PFSK-1 (cell line): ENCODE data around the gene SPG7.
A peak's percentile ranks its signal among the peaks of the same experiment; 100 is the strongest.

Experiments
- FOXP2 ChIP-seq: optimal IDR thresholded peaks from 2 replicates; pipeline ENCODE3; 2011; ENCODE audit warnings: borderline replicate concordance, control low read depth, inconsistent platforms; ENCODE audit not compliant: insufficient read depth; ENCODE audit errors: extremely low read length, extremely low read depth
- POLR2AphosphoS5 ChIP-seq: IDR thresholded peaks from 2 replicates; pipeline ENCODE4 v1.6.1; 2012; ENCODE audit warnings: low read depth, mild to moderate bottlenecking, control low read depth, low read length, moderate library complexity
- REST ChIP-seq, 2 experiments: IDR thresholded peaks; 2 replicates each; pipeline versions ENCODE4 v1.6.1 to v1.8.0; 2011 to 2012; ENCODE audit warnings: low read depth in 2 of 2, low read length in 2 of 2, control low read depth in 1 of 2, inconsistent platforms in 1 of 2, mild to moderate bottlenecking in 1 of 2, moderate library complexity in 1 of 2; ENCODE audit not compliant: insufficient read depth in 1 of 2
- SIN3A ChIP-seq: IDR thresholded peaks from 2 replicates; pipeline ENCODE4 v1.6.1; 2012; ENCODE audit warnings: mild to moderate bottlenecking, low read length, moderate library complexity, borderline replicate concordance; ENCODE audit not compliant: insufficient read depth
- TAF1 ChIP-seq: IDR thresholded peaks from 2 replicates; pipeline ENCODE4 v1.6.1; 2012; ENCODE audit warnings: low read length, control low read depth, borderline replicate concordance; ENCODE audit not compliant: insufficient read depth

Gene SPG7

GRCh38 chr16:89502081-89502843 is 5.9 kb upstream of the SPG7 start:
- no peak for TF ChIP-seq POLR2AphosphoS5
- no peak for TF ChIP-seq SIN3A
- TF ChIP-seq REST (IDR thresholded peaks at IDR 0.05; ENCODE audit: insufficient read depth in 1 of 2, low read depth in 2 of 2, low read length in 2 of 2) = no peak
- TF ChIP-seq TAF1 = no peak
- no peak for TF ChIP-seq FOXP2

GRCh38 chr16:89504091-89504490 is 4.1 kb upstream of the SPG7 start:
- TF ChIP-seq TAF1 = no peak
- no peak for TF ChIP-seq FOXP2
- TF ChIP-seq SIN3A = no peak
- TF ChIP-seq REST (IDR thresholded peaks at IDR 0.05; ENCODE audit: insufficient read depth in 1 of 2, low read depth in 2 of 2, low read length in 2 of 2) = no peak
- no peak for TF ChIP-seq POLR2AphosphoS5

- TF ChIP-seq POLR2AphosphoS5 = peak; percentile 68
- TF ChIP-seq SIN3A = 0 out of 2 replicates have a peak, but pooled peaks have one; percentile 91
- TF ChIP-seq TAF1 = peak; percentile 53; the same call in 1 of the 2 replicates
- TF ChIP-seq REST (IDR thresholded peaks at IDR 0.05; ENCODE audit: insufficient read depth in 1 of 2, low read depth in 2 of 2, low read length in 2 of 2) = no peak
- TF ChIP-seq FOXP2 = no peak
Observed at GRCh38 chr16:89505204-89506112, 2.7 kb upstream of the SPG7 start.

GRCh38 chr16:89506113-89506504 is 2.1 kb upstream of the SPG7 start:
- TF ChIP-seq FOXP2 (no peak), SIN3A (no peak), POLR2AphosphoS5 (no peak), TAF1 (no peak), REST (IDR thresholded peaks at IDR 0.05; ENCODE audit: insufficient read depth in 1 of 2, low read depth in 2 of 2, low read length in 2 of 2) (no peak)
